Measurements from ENCODE around the gene LRP2.
"Not testable (repeated sequence)": the region's sequence is repeated elsewhere in the genome, so short reads cannot be mapped to it uniquely, and the experiment has no call there.

LRP2 gene

DNA sequence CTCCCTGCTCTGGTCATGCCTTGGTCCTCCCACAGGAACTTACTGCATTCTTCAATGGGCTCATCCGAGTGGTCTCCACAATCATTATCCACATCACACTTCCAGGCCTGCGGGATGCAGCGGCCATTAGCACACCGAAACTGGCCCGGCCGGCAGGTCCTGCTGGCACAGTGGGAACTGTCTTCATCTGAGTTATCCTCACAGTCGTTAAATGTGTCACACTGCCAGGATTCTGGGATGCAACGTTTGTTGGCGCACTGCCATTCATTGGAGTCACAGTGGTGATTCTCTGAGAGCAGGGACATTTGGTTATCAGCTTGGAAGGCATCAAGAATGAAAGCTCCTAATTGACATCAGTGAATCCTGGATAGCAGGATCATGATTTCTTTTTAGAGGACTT is 188.5 kb downstream of the LRP2 start:
- no peak for DNase-seq (ENCODE audit: low read depth)

DNA sequence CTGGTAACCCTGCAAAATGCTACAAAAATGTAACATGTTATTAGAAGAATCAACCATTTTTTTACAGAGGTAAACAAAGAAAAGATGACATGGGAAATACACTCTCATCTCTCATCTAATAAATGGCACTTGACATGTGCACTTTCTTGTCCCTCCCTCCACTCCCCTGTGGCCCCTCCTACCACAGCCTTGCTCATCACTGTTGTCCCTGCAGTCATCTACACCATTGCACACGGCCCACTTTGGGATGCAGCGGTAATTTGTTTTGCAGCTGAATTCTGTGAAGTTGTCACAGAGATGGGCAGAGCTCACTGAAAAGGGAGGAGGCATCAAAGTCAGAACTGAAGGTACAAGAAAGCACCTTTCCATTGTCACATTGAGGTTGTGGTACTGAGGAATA is 189.4 kb downstream of the LRP2 start:
- no peak for DNase-seq (ENCODE audit: low read depth)

DNA sequence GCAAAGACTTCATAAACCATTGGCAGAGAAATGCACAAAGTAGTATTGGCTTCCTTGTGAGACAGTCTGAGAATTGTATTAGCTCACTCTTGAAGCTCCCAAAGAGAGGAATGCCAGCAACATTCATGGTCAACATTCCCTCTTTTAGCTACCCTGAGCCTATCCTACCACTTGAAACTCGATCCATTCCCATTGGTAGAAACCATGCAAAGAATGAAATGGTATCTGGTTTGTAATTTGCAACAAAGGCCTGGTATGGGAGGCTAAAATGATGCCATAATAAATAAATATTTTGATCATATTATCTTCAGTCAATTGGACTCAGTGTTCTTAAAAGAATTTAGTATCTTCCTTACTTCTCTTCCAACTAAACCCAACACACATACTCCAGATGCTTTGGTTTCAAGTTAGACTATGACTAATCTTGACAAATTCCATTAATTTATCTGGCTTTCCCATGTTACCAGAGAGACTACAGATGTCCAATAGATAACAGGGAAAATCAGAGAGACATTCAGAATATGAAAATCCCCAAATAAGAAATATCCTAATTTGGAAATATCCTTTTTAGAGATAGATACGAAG is 190.1 kb downstream of the LRP2 start:
- no peak for DNase-seq (ENCODE audit: low read depth)

DNA sequence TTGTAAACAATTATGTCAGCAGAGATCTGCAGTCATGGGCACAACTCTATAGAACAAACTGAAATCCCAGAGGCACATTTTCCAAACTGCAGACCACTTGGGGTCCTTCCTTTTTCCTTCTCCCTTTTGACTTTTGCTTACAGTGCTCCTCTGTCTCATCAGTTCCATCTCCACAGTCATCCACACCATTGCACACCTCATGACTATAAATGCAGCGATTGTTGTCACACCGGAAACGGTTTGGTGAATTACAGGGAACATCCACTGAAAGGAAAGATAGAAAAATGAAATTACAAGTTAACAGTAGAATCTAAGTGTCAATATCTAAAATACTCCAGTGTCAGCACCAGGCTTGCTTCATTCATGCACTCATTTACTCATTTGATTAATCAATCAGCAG is 196.5 kb downstream of the LRP2 start:
- no peak for DNase-seq (ENCODE audit: low read depth)

DNA sequence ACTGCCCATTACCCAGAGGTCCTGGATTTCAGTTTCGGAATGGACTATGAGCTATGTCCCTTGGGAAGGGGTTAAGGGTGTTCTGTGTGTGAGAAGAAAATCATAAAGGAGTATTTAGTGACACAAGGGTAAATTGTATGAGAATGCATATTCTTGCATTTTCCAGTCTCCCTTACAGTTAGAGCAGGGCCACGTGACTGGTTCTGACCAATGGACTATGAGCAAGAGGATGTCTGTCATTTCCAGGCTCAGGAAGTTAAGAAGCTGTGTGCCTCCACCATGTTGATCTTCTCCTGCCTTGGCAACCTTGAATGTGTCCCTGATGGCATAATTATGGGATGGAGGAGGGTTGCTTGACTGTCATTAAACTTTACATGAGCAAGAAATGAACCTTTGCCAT is 198.0 kb downstream of the LRP2 start:
- no peak for DNase-seq (ENCODE audit: low read depth)

DNA sequence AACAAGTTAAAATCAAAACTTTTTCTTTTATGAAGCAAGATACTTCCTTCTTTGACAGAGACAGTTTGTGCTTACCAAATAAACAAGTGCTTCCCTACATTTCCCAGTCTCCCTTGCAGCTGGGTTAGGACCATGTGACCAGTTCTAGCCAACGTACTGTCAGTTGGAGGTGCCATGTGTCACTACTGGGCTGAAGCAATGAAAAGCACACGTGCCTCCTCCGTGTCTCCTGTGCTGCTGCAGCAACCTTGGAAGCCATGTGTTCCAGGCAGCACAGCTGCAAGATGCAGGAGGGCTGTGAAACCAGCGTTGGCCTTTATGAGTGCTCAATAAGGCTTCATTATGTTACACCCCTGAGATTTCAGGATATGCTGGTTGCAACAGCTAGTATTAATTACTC is 199.7 kb downstream of the LRP2 start:
- no peak for DNase-seq (ENCODE audit: low read depth)

DNA sequence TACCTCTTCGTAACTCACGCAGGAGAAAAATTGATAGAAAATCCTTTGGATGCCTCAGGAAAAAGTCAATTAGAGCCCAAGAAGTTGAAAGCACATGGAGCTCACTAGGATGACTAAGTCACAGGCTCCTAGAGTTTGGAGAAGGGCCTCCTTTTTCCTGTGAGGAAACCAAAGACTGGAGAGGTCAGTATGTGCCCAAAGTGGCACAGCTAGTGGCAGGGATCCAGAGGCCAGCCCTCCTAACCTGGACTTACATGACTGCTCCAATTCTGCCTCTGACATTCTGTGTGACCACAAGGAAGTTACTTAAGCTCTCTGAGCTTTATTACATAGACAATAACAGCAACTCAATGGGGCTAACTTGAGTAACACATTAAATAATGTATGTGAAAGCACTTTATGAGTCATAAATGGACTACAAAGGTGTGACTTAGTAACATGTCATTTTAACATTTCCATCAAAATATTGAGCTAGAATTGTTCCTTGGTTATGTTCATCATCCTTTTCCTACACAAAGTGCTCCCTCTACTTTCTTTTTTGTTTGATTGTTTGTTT is 201.3 kb downstream of the LRP2 start:
- no peak for DNase-seq (ENCODE audit: low read depth)

DNA sequence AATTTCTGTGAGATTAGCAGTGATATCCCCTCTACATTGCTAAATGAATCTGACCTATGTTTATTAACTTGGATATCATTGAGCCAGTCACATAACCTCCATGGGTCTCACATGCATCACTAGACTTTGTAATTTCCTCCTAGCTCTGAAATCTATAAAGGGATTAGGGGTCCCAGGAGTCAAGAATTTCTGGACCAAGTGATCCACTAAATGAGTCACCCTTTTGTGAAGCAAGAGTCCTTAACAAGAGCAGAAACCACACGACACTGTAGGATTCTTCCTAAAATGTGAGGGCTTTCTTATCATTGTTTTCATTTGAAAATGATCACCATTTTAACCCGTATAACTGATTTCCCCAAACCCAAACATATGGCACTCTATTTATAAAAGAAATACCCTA is 202.6 kb downstream of the LRP2 start:
- DNase-seq (ENCODE audit: low read depth): no peak

DNA sequence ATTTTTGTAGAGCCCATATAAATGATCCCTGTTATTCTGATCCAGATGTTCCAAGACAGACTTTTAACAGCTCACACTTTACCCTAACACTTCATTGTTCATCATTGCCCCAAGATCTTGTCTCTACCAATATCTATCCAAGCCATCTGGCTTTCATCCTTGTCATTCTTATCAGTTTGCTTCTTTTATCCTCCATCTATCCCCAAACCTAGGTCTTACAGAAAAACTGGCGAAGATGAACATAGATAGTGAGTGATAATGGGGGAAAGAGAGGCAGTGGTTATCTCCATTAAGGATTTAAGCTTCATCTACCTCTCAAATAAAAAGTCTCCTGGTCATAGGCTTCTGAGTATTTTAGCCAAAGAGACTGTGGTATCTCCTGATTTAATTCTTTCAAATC is 203.5 kb downstream of the LRP2 start:
- no peak for DNase-seq (ENCODE audit: low read depth)

DNA sequence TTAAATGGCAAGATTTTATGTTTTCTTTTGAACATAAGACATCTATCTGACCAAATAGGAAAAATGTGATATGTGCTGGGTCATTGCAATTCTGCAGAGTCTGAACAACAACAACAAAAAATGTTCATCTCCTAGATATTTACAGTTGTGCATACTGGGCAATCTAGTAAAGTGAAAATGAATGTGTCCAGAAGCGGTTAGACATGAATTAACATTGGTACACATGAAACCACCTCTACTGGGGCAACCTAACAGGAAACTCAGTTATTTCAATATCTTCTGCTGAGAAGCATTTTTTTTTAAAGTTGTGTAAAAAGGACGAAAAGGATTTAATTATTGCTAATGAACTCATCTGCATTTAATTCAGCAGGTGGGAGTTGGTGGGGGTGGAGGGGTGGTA is 216.1 kb downstream of the LRP2 start:
- DNase-seq (ENCODE audit: low read depth): no peak

DNA sequence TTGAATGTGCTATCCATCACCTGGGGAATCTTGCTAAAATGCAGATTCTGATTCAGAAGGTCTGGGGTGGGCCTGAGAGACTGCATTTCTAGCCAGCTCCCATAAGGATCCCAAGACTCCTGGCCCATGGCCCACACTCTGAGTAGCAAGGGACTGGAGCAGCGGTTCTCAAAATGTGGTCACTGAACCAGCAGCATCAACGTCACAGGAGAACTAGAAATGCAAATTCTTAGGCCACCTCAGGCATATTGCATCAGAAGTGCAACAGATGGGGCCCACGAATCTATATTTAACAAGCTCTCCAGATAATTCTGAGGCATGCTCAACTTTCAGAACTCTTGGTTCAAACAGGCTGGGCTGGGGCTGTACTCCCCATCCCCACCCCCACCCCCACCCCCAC is 218.3 kb downstream of the LRP2 start:
- DNase-seq (ENCODE audit: low read depth): no peak

DNA sequence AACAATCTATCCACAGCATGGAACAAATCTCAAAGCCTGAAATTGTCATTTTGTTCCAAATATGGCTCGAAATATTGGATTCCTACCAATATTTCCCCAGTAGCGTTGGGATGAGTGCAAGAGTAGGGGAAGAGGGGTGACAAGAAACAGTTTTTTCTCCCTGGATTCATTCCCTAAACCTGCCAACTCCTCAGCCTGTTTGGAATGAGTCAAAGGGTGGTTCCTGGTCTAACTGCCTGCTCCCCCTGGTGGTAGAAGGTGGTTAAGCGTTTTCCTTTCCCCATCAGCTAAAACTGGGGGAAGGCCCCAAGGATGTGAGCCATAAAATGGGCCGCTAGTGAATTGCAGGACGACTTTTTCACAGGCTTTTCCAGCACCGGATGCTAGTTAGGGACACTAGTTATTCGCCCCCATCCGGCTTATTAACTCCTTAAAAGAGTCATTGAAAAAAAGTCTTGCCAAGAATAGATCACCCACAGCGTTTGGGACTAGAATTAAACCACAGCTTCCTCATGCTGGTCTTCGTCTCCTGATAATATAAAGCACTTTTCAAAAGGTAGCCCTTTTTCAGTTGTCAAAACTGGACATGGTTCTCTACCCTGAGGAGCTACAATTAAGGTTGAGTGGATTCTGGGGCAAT is 220.5 kb downstream of the LRP2 start:
- peak; percentile 12 for DNase-seq (ENCODE audit: low read depth)

DNA sequence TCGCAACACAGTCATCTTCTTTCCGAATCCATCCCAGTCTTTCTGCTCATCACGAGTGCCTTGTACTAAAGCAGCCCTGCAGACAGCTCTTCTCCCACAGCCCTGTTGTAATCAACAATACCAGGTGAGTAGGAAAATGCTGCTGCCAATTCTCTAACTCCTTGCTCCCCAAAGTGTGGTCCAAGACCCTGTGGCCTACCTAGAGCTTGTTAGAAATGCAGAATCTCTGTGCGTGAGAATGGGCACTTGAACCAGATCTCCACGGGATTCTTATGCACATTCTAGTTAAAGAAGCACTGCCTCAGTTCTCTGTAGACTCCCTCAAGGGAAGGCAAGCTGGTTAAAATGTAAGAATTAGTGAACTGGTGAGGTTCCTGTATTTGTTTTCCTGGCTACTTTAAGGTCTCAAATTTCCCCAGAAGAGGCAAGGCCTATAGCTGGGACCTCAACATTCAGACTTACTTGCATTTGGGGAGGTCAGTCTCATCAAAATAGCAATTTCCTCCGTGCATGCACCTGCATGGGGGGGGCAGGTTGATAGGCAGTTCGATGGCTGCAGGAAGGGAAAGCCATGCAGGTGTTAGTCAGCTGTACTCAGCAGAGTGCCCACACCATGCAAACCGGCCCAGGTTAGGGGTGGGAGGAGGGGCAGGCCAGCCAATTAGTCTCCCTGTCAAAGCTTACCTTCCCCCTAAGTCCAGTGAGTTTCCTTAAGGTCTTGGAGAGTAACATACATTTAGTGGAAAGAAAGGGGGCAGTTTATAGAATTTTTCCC is 222.2 kb downstream of the LRP2 start:
- no peak for DNase-seq (ENCODE audit: low read depth)

DNA sequence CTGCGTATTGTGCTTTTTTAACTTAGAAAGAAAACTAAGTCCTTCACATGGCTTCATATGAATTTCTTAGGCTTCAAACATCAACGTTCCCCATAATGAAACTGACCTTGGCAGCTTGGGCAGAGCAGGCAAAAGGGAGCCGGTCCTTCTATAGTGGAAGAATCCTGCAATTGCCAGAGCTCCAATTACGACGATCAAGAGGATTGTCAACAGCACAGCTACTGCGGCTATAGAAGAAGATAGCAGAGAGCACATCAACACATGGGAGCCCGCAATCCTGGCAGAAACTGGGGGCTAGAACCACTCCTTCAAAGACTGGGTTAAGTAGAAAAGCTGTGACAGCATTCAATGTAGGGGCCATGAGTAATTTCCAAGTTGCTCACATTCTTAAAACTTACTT is 223.2 kb downstream of the LRP2 start:
- no peak for DNase-seq (ENCODE audit: low read depth)

DNA sequence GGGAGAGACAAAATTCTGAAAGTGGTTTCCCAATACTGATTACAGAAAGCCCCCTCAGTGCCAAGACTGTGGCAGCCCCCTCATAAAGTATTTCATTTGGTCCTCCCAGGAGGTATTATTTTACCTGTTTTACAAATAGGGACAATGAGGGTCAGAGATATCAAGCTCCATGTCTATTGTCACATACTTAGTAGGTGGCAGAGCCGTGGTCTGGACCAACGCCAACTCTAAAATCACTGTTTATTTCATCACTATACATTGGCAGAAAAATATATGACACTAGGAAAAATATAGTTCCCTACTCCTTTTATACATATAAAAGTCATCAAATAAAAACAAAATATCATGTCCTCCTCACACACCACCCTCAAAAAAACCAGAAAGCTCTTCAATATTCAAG is 224.4 kb downstream of the LRP2 start:
- DNase-seq (ENCODE audit: low read depth): no peak

DNA sequence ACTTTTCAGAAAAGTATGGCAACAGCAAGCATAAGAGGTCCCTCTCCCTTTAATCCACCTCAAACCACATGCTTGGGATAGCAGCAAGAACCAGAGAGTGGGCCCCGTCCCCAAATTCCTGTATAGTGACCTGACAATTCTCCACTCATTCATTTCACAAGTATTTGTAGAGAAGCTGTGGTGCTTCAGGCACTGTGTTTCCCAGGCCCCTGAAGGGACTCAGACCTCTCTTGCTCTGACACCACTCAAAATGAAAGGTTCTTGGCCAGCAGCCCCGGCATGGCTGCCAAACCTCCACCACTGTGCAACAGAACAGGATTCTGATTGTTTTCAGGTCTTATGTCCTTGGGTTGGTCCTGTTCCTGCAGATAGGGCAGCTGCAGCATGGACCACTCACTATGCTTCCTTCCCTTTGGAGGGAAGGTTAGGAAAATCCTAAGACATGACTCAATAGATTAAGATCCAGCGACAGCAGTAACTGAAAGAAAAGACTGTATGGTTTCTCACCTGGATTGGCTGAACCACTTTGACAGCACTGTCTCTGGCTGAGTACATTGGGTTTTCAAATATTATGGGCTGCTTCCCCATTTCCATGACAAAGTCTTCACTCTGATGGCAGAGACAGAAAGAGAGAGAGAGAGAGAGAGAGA is 225.3 kb downstream of the LRP2 start:
- DNase-seq (ENCODE audit: low read depth): no peak

DNA sequence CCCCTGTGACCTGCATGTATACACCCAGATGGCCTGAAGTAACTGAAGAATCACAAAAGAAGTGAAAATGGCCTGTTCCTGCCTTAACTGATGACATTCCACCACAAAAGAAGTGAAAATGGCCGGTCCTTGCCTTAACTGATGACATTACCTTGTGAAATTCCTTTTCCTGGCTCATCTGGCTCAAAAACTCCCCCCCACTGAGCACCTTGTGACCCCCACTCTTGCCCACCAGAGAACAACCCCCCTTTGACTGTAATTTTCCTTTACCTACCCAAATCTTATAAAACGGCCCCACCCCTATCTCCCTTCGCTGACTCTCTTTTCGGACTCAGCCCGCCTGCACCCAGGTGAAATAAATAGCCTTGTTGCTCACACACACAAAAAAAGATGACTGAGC is 225.9 kb downstream of the LRP2 start:
- DNase-seq (ENCODE audit: low read depth): not testable (repeated sequence)

DNA sequence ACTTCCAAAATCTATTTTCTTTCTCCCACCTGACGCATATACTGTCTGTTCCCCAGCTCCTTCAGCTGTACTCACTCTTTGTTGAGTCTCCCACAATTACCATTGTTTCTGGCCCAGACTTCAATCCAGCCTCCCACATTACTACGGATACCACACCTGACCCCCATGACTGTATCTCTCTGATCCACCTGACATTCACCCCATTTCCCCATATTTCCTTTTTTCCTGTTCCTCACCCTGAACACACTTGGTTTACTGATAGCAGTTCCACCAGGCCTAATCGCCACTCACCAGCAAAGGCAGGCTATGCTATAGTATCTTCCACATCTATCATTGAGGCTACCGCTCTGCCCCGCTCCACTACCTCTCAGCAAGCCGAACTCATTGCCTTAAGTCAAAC is 228.1 kb downstream of the LRP2 start:
- not testable (repeated sequence) for DNase-seq (ENCODE audit: low read depth)

DNA sequence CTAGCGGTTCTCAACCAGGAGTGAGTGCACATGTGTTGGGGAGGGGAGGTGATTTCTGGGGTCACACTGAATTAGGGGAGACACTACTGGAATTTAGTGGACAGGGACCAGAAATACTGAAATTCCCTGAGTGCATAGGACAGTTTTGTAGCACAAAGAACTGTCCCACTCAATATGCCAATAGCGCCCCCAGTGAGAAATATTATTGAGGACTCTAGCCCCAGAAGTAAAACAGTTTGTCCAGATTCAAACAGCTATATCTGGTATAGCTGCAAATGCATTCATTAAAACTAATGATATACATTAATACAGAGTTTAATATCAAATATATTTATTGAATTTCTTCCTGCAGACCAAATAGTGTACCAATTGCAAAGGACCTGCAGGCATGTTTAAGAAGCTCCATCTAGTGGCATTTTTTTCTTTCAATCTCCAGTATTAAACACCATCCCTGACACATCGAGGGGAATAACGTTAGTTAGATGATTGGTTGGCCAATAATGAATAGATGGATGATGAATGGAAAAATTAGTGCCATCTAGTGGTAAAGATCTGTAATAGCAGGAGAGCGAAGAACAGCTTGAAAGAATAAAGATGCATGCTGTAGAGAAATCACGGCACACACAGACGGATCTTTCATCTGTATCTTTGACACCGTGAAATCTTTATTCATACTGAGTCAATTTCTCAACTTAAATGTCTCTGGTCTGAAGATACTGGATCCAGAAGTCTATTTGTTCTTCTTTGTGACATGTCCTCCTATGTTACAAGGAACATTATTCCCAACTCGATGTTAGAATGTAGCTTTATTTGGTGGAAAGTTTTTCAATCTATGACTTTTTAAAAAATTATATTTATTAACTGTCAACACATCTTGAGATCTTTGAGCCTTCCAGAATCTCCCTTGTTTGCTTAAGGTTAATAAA is 230.5 kb downstream of the LRP2 start:
- DNase-seq (ENCODE audit: low read depth): no peak

DNA sequence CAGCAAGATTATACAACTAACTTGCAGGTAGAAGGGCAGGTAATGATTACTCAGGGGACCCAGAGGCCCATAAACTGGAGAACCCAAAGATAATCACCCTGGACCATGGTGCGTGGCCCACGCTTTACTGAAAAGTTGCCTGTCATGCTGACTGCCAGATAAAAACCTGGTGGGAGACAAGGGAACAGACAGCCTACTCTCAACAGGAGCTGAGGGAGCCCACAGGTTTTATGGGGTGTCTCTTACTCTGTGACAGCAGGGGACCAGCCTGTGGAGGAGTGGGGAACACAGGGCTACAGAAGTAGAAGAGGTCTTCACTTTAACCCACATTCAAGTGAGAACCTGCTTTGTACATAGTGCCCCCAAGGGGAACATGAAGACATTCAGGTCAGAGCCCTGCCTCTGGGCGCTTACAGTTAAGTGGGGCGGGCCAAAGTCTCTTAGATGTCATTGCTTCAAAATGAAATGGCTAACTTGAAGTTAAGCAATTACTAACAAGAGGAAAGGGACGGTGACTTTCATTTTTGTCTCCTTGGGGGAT is 232.6 kb downstream of the LRP2 start:
- DNase-seq (ENCODE audit: low read depth): no peak

DNA sequence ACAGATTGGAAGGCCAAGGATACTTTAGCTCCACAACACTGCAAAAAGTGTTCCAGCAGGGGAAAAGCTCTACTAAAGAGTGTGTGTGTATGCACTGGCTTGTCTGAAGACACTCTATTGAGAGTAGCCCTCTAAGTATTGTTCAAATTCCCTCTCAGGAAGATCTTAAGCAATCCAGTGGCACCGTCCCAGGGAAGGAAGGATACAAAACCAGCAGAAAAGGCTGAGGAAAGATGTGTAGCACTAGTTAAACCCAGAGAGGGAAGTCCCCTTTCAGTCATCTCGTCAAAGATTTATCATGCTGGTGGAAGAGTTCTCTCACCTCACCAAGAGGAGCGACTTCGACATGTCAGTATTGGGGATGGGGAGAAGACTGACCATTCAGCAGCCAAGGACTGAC is 242.5 kb downstream of the LRP2 start:
- DNase-seq (ENCODE audit: low read depth): no peak

All from stimulated activated CD8-positive, alpha-beta memory T cell treated with anti-CD3 and anti-CD28 coated beads, Interleukin-15, amount 100 ng/mL, for 24 hours (primary cell).